SK-N-SH treated with all-trans-retinoic acid at 6 μM for 48 hours (cell line): ENCODE data around the gene USB1.

Experiments
- BACH2 ChIP-seq: fragments of 250-450 bp; sonication (Bioruptor Pico); IDR thresholded peaks from 2 replicates; pipeline ENCODE4 v1.9.0; 2021; ENCODE audit warnings: mild to moderate bottlenecking, borderline replicate concordance
- CREB5 ChIP-seq: fragments of 250-450 bp; sonication (Bioruptor Pico); IDR thresholded peaks from 2 replicates; pipeline ENCODE4 v1.5.1; 2020; ENCODE audit warnings: low read depth, mild to moderate bottlenecking, moderate library complexity
- ESRRG ChIP-seq: fragments of 250-450 bp; sonication (Bioruptor Pico); IDR thresholded peaks from 2 replicates; pipeline ENCODE4 v1.6.1; 2021; ENCODE audit warnings: mild to moderate bottlenecking
- OSR1 ChIP-seq: fragments of 250-450 bp; sonication (Bioruptor Pico); IDR thresholded peaks from 2 replicates; pipeline ENCODE4 v1.8.0; 2022; ENCODE audit warnings: moderate library complexity, mild to moderate bottlenecking, inconsistent platforms
- PATZ1 ChIP-seq: fragments of 250-450 bp; sonication (Bioruptor Pico); IDR thresholded peaks from 2 replicates; pipeline ENCODE4 v1.8.0; 2020; ENCODE audit warnings: mild to moderate bottlenecking, moderate library complexity, borderline replicate concordance
- POU6F1 ChIP-seq: fragments of 250-450 bp; sonication (Bioruptor Pico); IDR thresholded peaks from 2 replicates; pipeline ENCODE4 v1.8.0; 2021; ENCODE audit warnings: low read depth, mild to moderate bottlenecking, moderate library complexity, borderline replicate concordance
- RARB ChIP-seq: fragments of 250-450 bp; sonication (Bioruptor Pico); IDR thresholded peaks from 2 replicates; pipeline ENCODE4 v1.8.0; 2021; ENCODE audit warnings: mild to moderate bottlenecking, moderate library complexity
- SNAI2 ChIP-seq: fragments of 250-450 bp; sonication (Bioruptor Pico); IDR thresholded peaks from 2 replicates; pipeline ENCODE4 v1.5.0; 2020; ENCODE audit warnings: mild to moderate bottlenecking, moderate library complexity
- TSHZ2 ChIP-seq: fragments of 250-450 bp; sonication (Bioruptor Pico); IDR thresholded peaks from 2 replicates; pipeline ENCODE4 v1.5.0; 2020; ENCODE audit warnings: mild to moderate bottlenecking, moderate library complexity
- ZFP30 ChIP-seq: fragments of 450-650 bp; formaldehyde crosslinking; IDR thresholded peaks from 2 replicates; pipeline ENCODE4 v1.5.0; 2022; ENCODE audit warnings: mild to moderate bottlenecking, moderate library complexity
- ZNF8 ChIP-seq: fragments of 450-650 bp; formaldehyde crosslinking; IDR thresholded peaks from 2 replicates; pipeline ENCODE4 v1.5.0; 2020; ENCODE audit warnings: mild to moderate bottlenecking, moderate library complexity

GRCh38 chr16:57999366-57999970 is 1.7 kb upstream of the USB1 start:
- no peak for TF ChIP-seq TSHZ2 (CRISPR knock-in tag)
- TF ChIP-seq OSR1 (CRISPR knock-in tag), result no peak
- no peak for TF ChIP-seq CREB5 (CRISPR knock-in tag)
- TF ChIP-seq ESRRG, result no peak
- TF ChIP-seq ZFP30 (CRISPR knock-in tag), result no peak
- no peak for TF ChIP-seq PATZ1 (CRISPR knock-in tag)
- TF ChIP-seq RARB (CRISPR knock-in tag), result no peak
- no peak for TF ChIP-seq SNAI2
- no peak for TF ChIP-seq POU6F1 (CRISPR knock-in tag)
- TF ChIP-seq ZNF8 (CRISPR knock-in tag), result no peak
- TF ChIP-seq BACH2, result no peak
